AG04450 (cell line): Measurements from ENCODE around the gene HCN1. TPM values are rescaled to one million over a fixed set of nuclear protein-coding genes. Genes with fewer than 3 reads are reported as not detected.
"Not testable (repeated sequence)": the region's sequence is repeated elsewhere in the genome, so short reads cannot be mapped to it uniquely, and the experiment has no call there.

Experiments
- CTCF ChIA-PET: fragments of 300-600, 350-600 bp; formaldehyde crosslinking; extraction: SDS; loops from one replicate; lab custom pipeline; 2022; ENCODE audit warnings: antibody characterized with exemption, inconsistent platforms; lab: Charles Lee
- POLR2A ChIA-PET: fragments of 350-600 bp; formaldehyde crosslinking; extraction: SDS; loops from one replicate; lab custom pipeline; 2021; ENCODE audit warnings: antibody characterized with exemption, inconsistent platforms; lab: Yijun Ruan, JAX
- DNase-seq: peaks from one replicate; pipeline ENCODE4 v3.0.0-alpha.2; 2011; ENCODE audit warnings: low read depth, low spot score
- H3K27ac ChIP-seq: one replicate; pipeline ENCODE4 v1.5.1; 2012; ENCODE audit warnings: low read depth, low read length, control low read depth
- H3K27me3 ChIP-seq: one replicate; pipeline ENCODE4 v1.6.0; 2012; ENCODE audit warnings: low read length; ENCODE audit not compliant: control insufficient read depth, insufficient read depth
- H3K4me3 ChIP-seq: 2 replicates; pipeline ENCODE4 v1.5.1; 2011; ENCODE audit warnings: mild to moderate bottlenecking, low read depth, low read length, control low read depth
- H3K9me3 ChIP-seq: 2 replicates; pipeline ENCODE4 v1.5.1; 2012; ENCODE audit warnings: low read length; ENCODE audit not compliant: control insufficient read depth, insufficient read depth
- polyA plus RNA-seq: library from polyadenylated mRNA; depleted of rRNA; stranded (reverse); fragments of >200 nt; gene quantifications from 2 replicates; pipeline ENCODE4 v1.2.3, GENCODE V29; 2011
- TF ChIP-seq, protein P1 (sequence below): IDR thresholded peaks from 2 replicates; pipeline ENCODE4 v1.5.1; 2011; ENCODE audit warnings: low read depth, low read length, control low read depth, inconsistent platforms

Gene HCN1
- polyA plus RNA-seq, 1 experiment = not detected

DNA sequence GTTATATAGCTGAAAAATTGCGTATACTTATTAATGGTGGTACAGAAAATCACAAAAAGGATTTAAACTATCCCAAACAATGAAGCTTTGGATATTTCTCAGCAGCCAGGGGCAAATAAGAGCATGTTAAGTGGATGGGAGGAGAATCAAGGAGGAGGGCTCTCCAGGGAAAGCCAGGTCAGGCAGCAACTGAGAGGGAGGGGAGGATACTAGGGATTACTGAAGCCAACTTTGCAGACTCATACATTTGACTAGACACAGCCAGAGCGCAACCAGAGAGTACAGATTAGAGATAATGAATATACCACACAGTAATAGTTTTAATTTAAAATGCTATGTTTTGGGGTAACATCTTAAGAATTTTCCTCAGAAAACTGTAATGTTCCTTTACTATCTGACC lies 360.2 kb downstream of the HCN1 start:
- CTCF ChIA-PET = no interaction called here
- Histone ChIP-seq H3K27ac (no peak overlapping the region), H3K4me3 (no peak overlapping the region), H3K9me3 (no peaks in the 10 kb centered on the region), H3K27me3 (no peaks in the 10 kb centered on the region)
- DNase-seq = no peak
- TF ChIP-seq, protein P1, sequence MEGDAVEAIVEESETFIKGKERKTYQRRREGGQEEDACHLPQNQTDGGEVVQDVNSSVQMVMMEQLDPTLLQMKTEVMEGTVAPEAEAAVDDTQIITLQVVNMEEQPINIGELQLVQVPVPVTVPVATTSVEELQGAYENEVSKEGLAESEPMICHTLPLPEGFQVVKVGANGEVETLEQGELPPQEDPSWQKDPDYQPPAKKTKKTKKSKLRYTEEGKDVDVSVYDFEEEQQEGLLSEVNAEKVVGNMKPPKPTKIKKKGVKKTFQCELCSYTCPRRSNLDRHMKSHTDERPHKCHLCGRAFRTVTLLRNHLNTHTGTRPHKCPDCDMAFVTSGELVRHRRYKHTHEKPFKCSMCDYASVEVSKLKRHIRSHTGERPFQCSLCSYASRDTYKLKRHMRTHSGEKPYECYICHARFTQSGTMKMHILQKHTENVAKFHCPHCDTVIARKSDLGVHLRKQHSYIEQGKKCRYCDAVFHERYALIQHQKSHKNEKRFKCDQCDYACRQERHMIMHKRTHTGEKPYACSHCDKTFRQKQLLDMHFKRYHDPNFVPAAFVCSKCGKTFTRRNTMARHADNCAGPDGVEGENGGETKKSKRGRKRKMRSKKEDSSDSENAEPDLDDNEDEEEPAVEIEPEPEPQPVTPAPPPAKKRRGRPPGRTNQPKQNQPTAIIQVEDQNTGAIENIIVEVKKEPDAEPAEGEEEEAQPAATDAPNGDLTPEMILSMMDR = no peak
- POLR2A ChIA-PET = no interaction called here

DNA sequence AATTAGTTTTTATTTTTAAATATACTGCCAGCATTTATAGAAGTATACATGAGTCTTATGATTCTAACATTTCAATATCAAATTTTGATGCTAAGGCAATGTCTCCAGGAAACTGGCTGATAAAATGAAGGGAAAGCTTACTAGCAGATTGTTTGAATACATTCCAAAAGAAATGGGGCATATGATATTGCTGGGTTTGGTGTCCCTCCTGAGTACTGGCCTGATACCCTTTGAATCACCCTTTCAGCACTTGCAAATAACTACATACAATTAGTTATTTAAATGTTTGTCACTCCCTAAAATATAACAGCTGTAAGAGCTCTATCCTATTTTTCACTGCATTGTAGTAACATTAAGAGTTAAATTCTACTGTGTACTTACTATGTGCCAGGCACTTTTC lies 360.8 kb downstream of the HCN1 start:
- TF ChIP-seq, protein P1 = no peak
- Histone ChIP-seq H3K9me3 (no peaks in the 10 kb centered on the region), H3K4me3 (no peak overlapping the region), H3K27ac (no peak overlapping the region), H3K27me3 (no peaks in the 10 kb centered on the region)
- ChIA-PET CTCF (no interaction called here), POLR2A (no interaction called here)
- no peak for DNase-seq

DNA sequence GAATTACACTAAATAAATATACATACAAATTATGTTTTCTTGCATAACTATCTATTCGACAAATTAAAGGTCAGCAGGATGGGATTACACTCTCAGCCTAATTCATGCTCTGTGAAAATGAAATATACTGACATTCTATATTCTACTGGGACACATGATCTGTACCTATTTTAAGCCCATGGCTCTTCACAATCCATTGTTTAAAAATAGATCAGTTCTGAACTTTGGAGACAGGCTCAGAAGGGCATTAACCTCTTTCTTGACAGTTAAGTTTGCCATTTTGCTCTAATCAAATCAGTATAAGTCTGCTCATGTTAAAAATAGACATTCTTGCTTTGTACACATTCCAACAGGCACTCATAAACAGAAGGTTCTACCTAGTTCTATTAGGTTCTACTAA lies 361.2 kb downstream of the HCN1 start:
- Histone ChIP-seq H3K27ac (no peak overlapping the region), H3K4me3 (no peak overlapping the region), H3K27me3 (no peaks in the 10 kb centered on the region), H3K9me3 (no peaks in the 10 kb centered on the region)
- ChIA-PET POLR2A (no interaction called here), CTCF (no interaction called here)
- TF ChIP-seq, protein P1 = no peak
- DNase-seq = no peak

DNA sequence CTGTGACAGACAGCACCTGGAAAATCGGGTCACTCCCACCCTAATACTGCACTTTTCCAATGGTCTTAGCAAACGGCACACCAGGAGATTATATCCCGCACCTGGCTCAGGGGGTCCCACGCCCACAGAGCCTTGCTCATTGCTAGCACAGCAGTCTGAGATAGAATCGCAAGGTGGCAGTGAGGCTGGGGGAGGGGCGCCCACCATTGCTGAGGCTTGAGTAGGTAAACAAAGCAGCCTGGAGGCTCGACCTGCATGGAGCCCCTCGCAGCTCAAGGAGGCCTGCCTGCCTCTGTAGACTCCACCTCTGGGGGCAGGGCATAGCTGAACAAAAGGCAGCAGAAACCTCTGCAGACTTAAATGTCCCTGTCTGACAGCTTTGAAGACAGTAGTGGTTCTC lies 383.6 kb downstream of the HCN1 start:
- CTCF ChIA-PET, H3K27me3 ChIP-seq, DNase-seq, H3K27ac ChIP-seq, H3K9me3 ChIP-seq, POLR2A ChIA-PET, H3K4me3 ChIP-seq: not testable (repeated sequence)

DNA sequence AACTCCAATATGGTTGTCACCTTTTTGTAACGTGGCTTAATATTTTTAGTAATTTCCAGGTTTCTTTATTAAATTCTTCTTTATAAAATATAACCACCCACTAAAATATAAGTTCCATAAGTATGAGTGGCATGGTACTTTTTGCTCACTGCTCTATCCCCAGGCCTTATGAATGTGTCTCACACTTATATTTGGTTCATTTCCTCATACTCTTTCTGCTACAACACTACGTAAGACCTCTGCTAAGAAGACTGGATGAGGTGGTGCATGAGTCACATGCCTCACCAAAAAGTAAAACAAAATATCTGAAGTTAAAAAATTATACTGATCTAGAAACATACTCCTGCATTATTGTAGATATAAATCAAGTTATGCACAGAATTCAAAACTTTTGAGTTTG lies 400.9 kb downstream of the HCN1 start:
- H3K27ac ChIP-seq = no peak overlapping the region
- POLR2A ChIA-PET = no interaction called here
- no peak for DNase-seq
- H3K27me3 ChIP-seq = no peaks in the 10 kb centered on the region
- H3K9me3 ChIP-seq = no peaks in the 10 kb centered on the region; the same call in 1 of the 2 replicates
- CTCF ChIA-PET = no interaction called here
- TF ChIP-seq, protein P1 = no peak
- H3K4me3 ChIP-seq = no peak overlapping the region

DNA sequence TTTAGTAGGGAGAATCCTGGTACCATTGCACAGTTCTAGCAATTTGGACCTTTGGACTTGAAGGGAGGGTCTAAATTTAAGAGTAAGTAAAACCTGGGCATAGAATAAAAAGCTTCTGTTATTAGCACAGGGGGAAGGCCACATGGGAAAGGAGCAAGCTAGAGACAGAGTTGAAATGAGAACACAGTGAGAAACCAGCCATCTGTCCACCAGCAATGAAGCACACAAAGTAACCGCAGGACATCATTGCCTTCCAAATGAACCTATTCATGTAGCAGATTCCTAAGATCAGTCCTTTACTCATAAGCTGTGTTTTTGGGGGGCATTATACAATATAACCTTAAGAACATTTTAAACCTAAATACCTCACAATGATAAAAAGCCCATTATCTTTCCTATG lies 407.4 kb downstream of the HCN1 start:
- POLR2A ChIA-PET = no interaction called here
- Histone ChIP-seq H3K27ac (no peak overlapping the region), H3K9me3 (peaks cover 3% of the 10 kb centered on the region; the same call in 1 of the 2 replicates), H3K4me3 (no peak overlapping the region), H3K27me3 (no peaks in the 10 kb centered on the region)
- no peak for DNase-seq
- CTCF ChIA-PET = no interaction called here
- TF ChIP-seq, protein P1 = no peak
